DMS 273 treated with DMSO at 0.1 percent for 48 hours (cell line): ENCODE measurements around the gene HPSE2.
"Not testable (repeated sequence)": the region's sequence is repeated elsewhere in the genome, so short reads cannot be mapped to it uniquely, and the experiment has no call there.

ENCODE experiments used
- DNase-seq: peaks from one replicate; lab custom pipeline; 2025; lab: John Stamatoyannopoulos, UW

The HPSE2 gene

DNA sequence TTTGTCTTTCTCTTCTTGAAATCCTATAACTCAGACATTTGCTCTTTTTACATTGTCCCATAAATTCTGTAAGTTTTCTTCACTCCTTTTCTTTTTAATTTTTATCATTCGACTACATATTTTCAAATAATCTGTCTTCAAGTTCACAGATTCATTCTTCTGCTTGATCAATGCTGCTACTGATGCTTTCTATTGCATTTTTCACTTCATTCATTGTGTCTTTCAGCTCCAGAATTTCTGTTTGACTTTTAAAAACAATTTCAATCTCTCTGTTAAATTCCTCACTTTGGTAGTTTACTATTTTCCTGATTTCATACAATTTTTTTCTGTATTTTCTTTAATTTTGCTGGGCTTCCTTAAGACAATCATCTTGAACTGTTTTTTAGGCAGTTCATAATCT, 230.4 kb downstream of the HPSE2 start:
- no peak for DNase-seq

DNA sequence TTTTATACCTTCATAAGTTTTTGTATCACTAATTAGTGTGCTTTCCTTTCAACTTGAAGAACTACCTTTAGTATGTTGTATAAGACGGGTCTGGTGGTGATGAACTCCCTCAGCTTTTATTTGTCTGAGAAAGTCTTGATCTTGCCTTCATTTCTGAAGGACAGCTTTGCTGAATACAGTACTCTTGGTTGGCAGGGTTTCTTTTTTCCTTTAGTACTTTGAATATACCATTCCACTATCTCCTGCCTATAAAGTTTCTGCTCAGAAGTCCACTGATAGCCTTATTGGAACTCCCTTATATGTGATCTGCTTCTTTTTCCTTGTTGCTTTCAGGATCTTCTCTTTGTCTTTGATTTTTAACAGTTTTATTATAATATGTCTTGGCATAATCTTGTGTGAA, 230.9 kb downstream of the HPSE2 start:
- DNase-seq, result no peak

DNA sequence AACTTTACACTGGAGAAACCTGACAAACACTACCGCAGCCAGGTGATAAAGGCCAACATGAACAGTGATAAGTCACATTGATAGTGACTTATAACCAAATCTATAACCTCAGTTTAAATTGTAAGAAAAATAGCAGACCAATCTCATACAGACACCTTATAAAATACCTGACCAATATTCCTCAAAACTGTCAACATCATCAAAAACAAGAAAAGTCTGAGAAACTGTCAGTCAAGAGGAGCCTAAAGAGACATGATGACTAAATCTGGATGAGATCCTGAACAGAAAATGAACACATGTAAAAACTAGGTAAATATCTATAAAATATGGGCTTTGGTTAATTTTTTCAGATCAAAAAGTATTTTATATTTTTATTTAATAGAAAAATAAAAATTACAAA, 233.3 kb downstream of the HPSE2 start:
- no peak for DNase-seq

DNA sequence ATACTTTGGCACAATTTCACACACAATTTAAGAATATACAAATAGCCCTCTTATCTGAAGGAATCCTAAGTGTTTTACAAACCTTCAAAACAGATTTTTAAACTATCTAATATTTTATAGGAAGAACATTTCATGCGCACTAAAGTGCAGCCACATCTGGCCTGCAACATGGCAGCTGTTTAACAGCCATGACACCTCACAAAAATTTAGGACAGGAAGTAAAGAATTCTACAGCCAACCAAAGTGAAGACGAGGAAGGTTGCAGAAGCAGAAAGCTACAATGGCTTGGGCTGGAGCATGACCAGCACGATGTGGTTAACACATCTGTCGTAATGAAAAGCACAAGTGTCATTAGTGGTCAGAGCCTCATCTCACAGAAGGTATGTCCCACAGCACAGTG, 238.1 kb downstream of the HPSE2 start:
- no peak for DNase-seq

DNA sequence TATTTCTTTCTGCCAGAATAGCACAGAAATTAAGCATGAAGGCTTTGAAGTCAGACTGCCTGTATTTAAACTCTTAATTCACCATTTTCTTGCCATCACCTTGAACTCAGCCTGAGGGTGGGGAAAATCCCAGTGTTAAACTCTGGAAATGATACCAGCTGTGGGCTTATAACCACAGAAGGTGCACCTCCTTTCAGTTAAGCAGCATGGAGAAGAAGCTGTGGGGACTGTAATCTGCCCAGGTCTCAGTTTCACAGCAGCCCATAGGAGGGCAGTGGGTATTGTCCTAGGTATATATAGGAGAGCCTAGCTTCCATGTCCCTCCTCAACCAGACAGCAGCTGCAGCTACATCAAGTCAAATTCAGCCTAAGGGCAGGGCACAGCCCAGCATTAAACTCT, 241.6 kb downstream of the HPSE2 start:
- no peak for DNase-seq

DNA sequence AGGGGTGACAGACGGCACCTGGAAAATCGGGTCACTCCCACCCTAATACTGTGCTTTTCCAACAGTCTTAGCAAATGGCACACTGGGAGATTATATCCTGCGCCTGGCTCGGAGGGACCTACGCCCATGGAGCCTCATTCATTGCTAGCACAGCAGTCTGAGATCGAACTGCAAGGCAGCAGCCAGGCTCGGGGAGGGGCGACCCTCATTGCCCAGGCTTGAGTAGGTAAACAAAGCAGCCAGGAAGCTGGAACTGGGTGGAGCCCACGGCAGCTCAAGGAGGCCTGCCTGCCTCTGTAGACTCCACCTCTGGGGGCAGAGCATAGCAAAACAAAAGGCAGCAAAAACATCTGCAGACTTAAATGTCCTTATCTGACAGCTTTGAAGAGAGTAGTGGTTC, 251.9 kb downstream of the HPSE2 start:
- not testable (repeated sequence) for DNase-seq

DNA sequence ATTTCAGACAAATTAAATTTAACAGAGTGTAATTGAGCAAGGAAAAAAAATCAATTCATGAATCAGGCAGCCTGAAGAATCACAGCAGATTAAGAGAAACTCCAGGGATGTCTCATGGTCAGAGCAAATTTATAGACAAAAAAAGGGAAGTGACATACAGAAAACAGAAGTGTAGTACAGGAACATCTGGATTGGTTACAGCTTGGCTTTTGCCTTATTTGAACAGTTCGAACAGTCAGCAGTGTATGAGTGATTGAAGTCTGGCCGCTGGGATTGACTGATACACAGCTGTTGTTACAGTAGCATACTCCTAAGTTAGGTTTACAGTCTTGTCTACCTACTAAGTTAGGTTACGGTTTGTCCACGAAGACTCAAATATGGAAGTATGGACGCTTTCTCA, 255.3 kb downstream of the HPSE2 start:
- no peak for DNase-seq

DNA sequence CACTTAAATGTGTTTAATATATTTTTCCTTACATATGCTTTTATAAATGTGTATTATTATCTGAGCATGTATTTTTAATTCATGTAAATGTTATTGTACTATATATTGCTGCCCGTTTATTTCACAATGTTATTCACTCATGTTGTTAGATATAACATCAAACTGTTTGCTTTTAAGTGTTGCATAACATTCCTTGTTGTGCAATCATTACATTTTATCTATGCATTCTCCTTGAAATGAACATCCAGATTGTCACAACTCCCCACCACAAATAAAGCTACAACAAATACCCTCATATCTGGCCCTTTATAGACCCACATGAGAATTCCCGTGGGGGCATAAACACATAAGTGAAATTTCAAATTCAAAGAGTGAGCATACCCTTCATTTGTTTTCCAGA, 264.2 kb downstream of the HPSE2 start:
- DNase-seq, result no peak

DNA sequence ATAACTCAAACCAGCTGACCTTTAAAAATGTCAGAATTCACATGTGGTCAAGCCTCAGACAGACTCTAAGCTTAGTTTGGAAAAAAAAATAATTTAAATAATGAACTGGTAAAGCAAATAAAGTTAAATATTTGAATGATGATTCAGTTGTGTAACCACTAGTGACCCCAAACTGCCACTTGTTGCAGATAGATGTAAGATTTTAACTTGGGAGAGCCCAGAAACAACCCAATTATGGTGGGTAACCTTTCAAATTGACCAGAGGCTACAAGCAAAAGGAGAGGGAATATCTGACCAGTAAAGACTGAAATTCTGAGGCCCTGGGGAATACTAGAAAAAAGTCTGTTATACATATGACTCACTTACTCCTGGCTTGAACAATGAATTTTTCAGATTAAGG, 268.1 kb downstream of the HPSE2 start:
- no peak for DNase-seq

DNA sequence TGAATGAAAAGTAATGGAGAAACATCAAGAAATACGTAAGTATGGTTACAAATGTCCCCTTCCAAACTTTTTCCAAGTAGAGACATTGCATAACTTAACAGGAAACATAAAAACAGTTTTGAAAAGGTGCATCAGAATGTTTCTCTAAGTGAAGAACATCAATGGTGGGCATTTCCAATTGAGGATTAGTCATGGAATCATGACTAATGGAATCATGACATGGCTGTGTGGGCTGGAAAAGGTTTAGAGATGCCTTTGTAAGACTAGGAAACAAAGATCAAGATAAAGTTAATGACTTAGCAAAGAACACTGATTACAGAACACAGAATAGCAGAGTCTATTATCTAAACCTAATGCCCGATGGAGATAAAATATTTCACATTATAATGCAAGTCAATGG, 272.0 kb downstream of the HPSE2 start:
- no peak for DNase-seq

DNA sequence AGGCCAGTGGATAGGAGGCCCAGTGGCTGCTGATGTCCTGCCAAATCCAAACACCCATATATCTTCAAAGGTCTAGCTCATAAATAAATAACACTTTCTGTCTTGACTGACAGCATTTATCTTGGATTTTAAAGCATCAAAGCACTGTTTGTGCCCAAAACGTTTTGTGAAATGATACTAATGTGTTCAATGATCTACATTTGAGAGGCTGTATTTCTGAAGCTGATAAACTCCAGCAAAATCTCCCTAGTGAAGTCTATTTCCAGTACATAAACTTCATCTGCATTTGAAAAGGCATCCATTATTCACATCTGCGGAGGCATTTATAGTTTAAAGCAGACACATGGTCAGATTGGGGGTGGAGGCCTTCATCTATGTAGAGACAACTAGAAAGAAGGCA, 276.3 kb downstream of the HPSE2 start:
- no peak for DNase-seq

DNA sequence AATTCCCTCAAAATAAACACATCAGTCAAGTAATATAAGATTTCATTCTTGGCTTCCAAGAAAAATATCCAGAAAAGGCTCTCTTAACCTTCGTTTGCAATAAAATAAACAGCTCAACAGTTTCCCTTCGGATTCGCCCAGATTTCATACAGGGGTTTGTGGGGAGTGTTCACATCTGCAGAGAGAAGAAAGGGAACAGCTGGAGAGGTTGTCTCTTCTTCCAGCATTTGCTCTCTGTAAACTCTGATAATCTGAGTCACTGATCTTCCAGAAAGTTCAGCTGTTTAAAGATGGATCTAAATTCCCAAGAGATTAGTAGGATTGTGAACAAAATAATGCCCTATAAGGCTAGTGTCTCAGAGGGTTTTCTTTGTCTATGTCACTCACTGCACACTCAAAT, 277.9 kb downstream of the HPSE2 start:
- DNase-seq, result no peak

DNA sequence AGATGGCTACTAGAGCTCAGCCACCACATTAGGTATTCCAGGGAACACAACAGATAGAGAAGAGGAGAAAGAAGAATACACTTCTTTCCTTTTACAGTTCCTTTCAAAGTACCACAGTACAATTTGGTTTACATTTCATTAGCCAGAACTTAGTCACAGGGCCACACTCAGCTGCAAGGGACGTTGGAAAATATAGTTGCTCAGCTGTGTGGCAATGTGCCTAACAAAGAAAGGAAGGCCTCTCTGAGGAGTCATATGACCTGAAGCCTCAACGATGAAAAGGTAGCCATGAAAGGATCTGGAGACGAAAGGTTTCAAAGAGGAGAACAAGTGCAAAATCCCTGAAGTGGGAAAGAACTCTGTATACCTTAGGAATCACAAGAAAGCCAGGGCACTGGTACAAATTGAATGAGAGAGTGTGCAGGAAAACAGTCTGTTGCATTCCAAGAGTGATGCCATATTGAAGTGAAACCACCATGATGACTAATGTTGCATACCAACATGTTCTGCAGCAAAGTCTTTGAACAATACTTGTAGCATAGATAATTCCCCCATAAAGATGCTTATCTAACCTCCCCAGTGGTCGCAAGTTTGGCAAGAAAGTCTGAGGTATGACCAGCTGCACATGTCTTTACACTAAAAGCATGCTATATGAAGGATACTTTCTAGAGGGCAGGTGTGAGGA, 278.9 kb downstream of the HPSE2 start:
- DNase-seq, result no peak

DNA sequence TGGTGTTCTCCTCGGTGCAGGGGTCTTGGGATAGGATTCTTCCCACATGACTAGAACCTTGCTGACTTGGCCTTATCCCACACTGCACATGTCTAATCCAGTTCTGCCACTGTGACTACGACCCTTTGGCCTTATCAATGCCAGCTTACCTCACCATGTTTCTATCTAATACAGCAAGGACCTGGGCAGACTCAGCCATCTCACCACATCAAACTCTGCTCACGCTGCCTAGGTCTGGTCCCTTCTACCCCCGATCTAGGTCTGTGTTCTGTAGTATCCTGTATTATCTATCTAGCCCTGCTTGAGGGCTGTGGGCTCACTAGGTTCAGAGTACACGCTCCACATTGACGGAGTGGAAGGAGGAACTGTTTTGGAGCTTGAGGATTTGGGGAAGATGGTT, 282.4 kb downstream of the HPSE2 start:
- DNase-seq, result no peak

DNA sequence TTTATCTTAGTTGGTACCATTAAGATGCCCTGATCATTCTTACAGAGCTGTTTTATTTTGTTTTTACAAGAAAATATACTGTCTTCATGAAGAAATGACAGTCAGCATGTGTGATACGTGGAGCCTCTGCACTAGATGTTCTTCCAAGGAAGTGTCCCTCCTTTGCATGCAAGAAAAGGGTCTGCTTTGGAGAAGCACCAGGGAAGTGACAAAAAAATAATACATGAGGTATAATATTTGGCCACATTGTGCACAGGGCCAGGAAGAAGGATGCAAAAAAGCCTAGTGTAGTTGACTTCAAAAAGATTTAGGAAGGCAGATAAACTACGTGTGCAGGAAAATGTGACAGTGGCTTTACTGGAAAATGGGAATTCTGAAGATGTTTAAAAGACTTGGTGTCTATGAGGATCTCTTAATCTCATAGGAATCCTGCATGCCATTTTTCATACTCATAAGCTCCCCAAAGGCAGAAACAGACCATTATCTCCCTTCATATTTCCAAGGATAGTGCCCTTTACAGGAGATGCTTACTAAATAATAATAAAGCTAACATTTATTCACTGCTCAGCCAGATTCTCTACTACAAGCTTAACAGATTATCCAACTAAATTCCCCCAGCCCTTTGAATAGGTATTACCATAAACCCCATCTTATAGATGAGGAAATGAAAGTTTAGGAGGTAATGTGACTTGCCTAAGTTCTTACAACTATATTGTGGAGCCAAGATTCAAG, 284.2 kb downstream of the HPSE2 start:
- DNase-seq, result no peak

DNA sequence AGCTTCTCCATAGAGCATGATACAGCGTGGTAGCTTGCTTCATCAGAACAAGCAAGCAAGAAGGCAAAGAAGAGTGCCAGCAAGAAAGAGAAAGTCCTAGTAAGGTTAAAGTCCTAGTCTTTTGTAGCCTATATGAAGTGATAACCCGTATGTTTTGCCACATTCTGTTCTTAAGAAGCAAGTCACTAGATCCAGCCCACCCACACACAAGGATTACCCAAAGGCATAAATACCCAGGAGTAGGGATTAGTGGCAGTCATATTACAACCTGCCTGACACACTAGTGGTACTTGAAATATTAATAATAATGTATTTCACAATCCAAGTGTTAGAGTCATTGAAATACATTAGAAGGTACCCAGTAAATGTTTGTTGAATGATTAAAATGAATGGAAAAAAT, 285.5 kb downstream of the HPSE2 start:
- DNase-seq, result no peak

DNA sequence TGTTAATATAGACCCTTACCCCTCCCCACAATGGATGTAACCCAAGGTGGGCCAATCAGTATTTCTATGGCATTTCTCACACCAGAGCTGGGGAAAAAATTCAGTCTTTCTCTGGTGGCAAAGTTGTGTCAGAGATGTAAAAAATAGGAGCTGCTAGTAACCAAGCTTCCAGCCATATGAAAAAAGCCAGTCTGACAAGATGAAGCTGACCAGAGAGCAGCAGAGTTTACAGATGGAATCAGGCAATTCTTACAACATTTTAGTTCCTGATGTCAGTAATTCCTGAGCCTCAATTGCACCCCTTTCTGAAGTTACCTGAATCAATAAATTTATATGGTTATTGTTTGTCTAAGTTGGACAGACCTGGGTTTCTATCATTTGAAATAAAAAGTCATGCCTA, 286.3 kb downstream of the HPSE2 start:
- DNase-seq, result no peak

DNA sequence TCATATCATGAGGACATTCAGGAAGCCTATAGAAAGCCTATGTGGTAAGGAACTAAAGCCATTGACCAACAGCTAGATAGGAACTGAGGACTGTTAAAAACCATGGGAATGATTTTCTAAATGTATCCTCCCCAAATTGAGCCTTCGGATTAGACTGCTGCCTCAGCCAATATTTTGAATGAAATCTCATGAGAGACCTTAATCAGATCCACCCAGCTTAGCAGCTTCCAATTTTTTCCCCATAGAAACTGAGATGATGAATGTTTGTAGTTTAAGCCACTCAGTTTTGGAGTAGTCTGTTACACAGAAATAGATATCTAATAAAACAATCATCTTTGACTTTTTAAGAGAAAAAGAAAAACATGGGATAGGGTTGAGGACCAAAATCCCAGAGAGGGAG, 292.0 kb downstream of the HPSE2 start:
- no peak for DNase-seq

DNA sequence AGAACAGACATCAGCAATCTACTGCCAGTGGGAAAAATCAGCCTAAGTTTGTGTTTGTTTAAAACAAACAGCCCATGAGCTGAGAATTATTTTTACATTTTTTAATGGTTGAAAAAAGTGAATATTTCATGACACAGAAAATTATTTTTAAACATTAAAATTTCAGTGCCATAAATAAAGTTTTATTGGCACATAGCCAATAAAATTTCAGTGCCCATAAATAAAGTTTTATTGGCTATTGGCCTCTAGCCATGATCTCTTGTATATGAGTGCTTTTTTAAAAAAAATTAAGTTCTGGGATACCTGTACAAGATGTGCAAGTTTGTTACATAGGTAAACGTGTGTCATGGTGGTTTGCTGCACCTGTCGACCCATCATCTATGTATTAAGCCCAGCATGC, 305.9 kb downstream of the HPSE2 start:
- no peak for DNase-seq

DNA sequence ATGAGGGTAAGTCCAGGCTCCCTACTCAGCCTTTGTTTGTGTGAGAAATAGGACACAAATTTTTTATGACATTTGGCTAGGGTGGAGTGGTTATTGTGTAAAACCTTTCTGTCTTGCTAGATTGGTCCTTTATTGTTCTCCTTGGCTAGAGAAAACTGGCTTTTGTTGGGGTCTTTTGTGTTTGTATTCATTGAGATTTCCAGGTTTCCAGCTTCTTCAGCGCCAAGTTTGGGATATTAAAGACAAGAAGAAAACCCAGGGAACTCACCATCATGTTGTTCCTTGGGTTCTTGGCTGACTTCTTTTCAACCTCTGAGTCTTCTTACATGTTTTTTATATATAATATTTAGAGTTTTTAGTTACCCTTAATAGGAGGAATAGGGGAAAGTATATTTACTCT, 310.0 kb downstream of the HPSE2 start:
- DNase-seq, result no peak

DNA sequence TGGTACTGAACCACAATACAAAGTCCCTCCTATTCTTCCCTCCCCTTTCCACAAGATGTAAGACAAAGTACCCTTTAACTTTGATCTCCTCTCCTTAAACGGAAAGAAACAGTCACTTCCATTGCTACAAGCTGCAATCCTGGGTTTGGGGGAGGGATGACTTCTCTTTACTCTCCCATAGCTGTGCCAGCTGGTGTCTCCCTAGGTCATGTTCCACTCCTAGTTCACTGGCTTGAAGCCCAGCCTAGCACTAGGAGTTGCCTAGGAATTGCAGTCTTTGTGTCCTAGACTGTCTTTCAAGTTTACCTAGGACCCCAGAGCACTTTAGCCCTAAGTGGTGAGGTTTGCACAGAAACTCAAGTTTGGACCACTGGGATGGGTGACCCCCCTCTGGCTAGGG, 311.1 kb downstream of the HPSE2 start:
- DNase-seq, result peak; percentile 76

DNA sequence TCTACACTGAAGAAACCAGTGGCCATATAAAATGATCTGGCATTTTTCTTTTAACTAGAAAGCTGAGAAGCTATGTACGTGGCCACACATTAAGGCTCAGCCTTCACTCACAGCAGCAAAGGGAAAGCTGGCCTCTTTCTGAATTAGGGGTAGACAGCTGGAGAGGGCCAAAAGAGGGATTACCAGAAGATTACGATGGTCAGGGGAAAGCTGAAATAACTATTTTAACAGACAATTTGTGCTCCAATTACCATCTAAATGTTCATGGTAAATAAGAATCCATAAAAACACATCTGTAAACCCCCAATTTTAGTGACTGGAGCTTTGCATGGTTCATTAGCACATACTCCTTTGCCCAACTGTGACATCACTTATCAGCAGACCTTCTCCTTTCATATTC, 314.3 kb downstream of the HPSE2 start:
- no peak for DNase-seq

DNA sequence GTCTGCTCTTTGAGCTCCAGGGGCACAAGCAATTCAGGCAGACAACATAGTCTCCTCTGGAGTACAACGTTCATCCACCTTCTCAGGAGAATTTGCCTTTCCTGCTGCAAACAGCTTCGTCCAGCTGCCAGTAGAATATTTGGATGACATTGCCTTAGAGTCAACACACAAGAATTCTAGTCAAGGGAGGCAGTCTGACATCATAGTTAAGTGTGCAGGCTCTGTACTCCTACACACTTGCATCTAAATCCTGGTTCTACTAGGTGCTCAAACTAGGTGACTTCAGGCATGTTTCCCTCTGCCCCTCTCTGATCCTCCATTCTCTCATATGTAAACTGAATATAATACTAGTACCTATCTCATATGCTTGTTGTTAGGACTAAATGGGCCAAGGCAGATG, 314.8 kb downstream of the HPSE2 start:
- DNase-seq, result no peak

DNA sequence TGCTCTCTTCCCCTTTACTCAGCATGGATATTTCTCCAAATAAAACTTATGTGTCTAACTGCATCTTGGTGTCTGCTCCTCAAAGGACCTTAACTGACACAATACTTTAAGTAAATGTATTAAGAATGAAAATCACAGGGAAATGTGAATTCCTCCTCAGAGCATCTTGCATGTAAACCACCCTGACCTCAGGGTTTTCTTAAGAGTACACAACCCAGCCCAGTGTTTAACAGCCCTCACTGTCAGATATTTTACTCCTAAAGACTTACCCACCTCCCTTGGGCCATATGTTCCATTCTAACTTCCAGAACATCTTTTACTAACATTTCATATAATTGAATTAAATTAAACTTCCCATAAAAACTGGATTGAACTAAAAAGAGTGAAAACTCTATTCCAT, 315.3 kb downstream of the HPSE2 start:
- DNase-seq, result no peak
